GM12875 (cell line): ENCODE measurements around the gene OPN4.

Experiments used
- H3K4me3 ChIP-seq: one replicate; pipeline ENCODE4 v1.5.1; 2011; ENCODE audit warnings: low read depth, low read length, control low read depth
- TF ChIP-seq, protein P1 (sequence below): IDR thresholded peaks from 2 replicates; pipeline ENCODE4 v1.5.1; 2011; ENCODE audit warnings: low read depth, mild to moderate bottlenecking, control low read depth, inconsistent platforms, low read length, moderate library complexity, borderline replicate concordance; ENCODE audit not compliant: insufficient read depth

OPN4 gene

DNA sequence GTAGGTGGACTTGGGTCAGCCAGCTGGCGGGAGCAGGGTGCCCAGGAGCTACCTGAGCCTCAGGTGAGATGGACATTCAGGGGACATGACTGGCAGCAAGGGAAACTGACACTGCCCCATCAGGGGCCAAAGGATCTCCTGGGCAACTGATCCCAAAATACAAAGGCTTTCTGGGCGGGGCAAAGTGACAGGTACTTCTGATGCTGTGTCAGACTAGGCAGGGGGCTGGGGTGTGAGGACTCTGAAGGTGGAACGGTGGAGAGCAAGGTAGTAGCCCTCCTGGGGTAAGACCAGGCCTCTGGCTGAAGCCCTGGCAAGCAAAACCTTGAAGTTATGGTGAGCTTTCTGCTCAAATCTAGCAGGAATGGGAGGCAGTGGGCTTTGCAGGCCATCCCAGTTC lies 4.4 kb downstream of the OPN4 start:
- no peak overlapping the region for H3K4me3 ChIP-seq
- TF ChIP-seq, protein P1, sequence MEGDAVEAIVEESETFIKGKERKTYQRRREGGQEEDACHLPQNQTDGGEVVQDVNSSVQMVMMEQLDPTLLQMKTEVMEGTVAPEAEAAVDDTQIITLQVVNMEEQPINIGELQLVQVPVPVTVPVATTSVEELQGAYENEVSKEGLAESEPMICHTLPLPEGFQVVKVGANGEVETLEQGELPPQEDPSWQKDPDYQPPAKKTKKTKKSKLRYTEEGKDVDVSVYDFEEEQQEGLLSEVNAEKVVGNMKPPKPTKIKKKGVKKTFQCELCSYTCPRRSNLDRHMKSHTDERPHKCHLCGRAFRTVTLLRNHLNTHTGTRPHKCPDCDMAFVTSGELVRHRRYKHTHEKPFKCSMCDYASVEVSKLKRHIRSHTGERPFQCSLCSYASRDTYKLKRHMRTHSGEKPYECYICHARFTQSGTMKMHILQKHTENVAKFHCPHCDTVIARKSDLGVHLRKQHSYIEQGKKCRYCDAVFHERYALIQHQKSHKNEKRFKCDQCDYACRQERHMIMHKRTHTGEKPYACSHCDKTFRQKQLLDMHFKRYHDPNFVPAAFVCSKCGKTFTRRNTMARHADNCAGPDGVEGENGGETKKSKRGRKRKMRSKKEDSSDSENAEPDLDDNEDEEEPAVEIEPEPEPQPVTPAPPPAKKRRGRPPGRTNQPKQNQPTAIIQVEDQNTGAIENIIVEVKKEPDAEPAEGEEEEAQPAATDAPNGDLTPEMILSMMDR = no peak

DNA sequence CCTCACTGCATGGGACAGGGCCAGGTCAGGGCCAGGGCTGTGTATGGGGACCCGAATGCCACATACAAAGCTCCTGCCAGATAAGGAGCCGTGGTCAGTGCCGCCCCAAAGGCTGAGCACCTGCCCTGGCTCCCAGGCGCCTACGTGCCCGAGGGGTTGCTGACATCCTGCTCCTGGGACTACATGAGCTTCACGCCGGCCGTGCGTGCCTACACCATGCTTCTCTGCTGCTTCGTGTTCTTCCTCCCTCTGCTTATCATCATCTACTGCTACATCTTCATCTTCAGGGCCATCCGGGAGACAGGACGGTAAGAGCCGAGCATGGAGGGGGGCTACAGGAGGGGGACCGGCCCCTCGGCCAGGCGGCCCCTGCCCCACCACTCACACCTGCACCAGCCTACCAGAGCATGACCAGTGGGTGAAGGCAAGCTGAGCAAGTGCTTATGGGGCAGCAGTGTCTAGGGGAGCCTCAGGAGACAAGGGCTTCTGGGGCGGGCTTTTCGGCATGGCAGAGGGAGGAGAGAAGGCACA lies 4.9 kb downstream of the OPN4 start:
- TF ChIP-seq, protein P1 = no peak
- H3K4me3 ChIP-seq = no peak overlapping the region

DNA sequence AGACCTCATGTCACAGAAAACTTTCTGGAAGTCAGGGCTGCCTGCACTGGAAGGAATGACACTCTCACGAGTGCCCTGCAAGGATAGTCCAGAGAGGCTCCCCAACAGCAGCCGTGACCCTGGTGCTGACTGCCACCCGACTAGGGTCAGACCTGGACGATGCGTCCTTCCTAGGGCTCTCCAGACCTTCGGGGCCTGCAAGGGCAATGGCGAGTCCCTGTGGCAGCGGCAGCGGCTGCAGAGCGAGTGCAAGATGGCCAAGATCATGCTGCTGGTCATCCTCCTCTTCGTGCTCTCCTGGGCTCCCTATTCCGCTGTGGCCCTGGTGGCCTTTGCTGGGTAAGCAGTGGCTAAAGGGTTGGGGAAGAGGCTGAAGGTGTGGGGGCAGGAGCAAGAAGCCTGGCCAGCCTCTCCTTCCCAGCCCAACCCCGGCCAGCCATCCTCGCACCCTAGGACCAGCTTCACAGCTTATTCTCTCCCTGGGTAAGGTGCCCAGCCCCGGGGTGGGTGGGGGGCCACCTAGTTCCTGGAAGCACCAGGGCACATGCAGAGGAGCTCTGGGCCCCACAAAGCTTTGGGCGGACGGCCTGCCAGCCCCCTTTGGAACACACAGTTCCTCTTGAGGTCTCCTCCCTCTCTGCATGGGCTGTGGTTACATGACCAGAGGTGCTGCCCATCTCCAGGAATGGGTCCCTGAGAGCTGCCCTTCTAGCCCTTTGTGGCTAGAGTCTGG lies 5.5 kb downstream of the OPN4 start:
- no peak overlapping the region for H3K4me3 ChIP-seq
- TF ChIP-seq, protein P1 = no peak

DNA sequence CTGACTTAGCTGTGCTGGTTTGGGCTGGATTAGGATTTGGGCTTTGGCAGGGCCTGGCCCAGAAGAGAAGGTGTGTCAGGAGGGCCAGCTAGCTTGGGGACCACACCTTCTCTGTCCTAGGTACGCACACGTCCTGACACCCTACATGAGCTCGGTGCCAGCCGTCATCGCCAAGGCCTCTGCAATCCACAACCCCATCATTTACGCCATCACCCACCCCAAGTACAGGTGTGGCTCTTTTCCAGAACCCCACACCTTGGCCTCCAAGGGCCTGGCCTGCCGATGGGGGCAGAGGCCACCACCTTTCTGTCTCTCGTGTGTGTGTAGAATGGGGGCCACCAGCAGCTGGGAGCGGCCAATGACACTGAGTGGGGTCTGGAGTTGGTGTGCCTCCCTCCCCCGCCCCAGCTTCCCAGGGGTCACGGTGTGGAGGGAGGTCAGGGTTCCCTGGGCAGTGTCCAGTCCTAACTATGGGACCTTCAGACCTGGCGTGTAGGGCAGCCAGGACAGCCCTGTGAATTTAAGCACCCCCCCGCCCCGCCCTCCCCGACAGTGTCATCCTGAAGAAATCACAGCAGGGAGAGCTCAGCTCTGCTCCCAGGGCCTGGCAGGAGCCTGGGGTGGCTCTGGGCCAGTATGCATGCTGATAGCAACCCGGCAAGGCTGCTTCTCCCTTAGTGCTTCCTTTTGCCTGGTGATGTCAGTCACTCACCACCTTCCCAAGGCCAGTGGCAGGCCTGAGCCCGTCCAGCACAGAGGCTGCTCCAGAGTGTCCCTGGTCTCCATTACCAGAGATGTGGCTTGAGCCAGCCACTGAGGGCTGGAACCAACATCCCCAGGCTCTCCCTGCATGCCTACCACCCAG lies 7.0 kb downstream of the OPN4 start:
- TF ChIP-seq, protein P1 = no peak
- H3K4me3 ChIP-seq = no peak overlapping the region

DNA sequence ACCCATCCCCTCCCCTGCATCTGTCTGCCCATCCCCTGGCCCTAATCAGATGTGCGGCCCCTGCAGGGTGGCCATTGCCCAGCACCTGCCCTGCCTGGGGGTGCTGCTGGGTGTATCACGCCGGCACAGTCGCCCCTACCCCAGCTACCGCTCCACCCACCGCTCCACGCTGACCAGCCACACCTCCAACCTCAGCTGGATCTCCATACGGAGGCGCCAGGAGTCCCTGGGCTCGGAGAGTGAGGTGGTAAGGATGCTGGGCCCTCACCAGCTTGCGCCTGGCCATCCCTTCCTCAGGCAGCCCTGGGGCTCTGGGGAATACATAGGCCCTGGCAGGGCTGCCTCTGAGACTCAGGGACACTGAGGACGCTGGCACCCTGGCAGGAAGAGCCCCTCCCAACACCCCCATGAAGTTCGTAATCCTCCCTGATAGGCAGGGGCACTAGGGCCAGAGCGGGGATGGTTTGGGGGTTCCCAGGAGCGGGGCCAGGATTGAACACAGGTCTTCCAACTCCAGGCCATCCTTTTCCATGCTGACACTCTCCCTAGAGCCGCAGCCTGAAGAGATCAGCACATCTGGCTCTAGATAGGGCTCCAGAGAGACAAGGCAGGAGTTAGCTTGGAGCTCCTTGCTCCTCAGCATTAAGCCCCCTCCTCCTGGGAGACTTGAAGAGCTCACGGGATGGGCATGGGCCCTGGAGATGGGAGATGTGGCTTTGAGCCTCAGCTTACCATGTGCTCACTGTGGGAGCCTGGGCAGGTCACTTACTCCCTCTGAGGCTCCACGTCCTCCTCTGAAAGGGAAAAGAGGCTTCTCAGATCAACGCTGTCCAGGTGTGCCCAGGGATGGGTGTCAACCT lies 8.1 kb downstream of the OPN4 start:
- no peak overlapping the region for H3K4me3 ChIP-seq
- TF ChIP-seq, protein P1 = no peak

DNA sequence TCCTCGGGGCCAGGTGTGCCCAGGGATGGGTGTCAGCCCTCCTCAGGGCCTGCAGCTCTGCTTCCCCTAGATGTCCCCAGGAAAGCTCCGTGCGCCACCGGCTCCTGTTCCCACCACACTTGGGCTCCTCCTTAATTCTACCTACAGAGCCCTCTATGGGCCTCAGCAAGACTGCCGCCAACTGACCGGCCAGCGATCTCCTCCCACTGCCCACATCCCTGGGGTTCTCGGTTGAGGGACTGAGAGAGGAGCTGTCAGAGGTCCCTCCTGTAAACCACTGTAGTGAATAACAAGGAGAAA lies 8.6 kb downstream of the OPN4 start:
- TF ChIP-seq, protein P1 = no peak

More for the DNA sequence above, 8.6 kb downstream of the OPN4 start:
- H3K4me3 ChIP-seq = no peak overlapping the region
